ENCODE results near the gene MAD1L1. TPM values are rescaled to one million over a fixed set of nuclear protein-coding genes. Genes with fewer than 3 reads are reported as not detected.

The MAD1L1 gene
- total RNA-seq, 1 experiment from 2014 or later, result 43.8 TPM

GRCh38 chr7:2025188-2025587, 207.6 kb downstream of the MAD1L1 start:
- Mint-ChIP-seq H3K4me1 (no peaks in the 10 kb centered on the region), H3K27me3 (ENCODE audit: low read depth) (no peaks in the 10 kb centered on the region), H3K9me3 (peaks cover 37% of the 10 kb centered on the region), H3K36me3 (peaks cover 29% of the 10 kb centered on the region), H3K4me3 (no peak overlapping the region), H3K27ac (no peak overlapping the region)
- ChIA-PET CTCF (no interaction called here), POLR2A (no interaction called here)
- DNase-seq (ENCODE audit: low spot score), result no peak
- no peak for TF ChIP-seq ZNF671 (CRISPR knock-in tag; IDR thresholded peaks at IDR 0.05)
- TF ChIP-seq ZNF317 (CRISPR knock-in tag; IDR thresholded peaks at IDR 0.05; ENCODE audit: borderline replicate concordance, low read depth), result peak; percentile 94
- no peak for ATAC-seq

DNA sequence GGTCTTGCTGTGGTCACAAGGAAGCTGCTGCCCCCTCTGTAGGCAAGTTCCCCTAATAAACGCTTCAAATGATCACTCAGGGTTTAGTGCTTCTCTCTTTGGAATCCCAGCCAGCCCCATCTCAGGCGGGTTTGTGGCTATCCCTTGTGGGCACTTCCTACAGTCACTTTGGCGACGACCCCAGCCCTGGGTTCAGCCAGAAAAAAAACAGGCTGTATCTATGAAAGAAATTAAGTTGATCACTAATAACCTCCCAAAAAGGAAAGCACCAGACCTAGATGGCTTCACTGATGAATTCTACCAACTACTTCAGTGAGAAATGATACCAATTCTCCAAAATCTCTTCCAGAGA, 208.2 kb downstream of the MAD1L1 start:
- CTCF ChIA-PET, result no interaction called here
- TF ChIP-seq ZNF423 (CRISPR knock-in tag; IDR thresholded peaks at IDR 0.05) (no peak), USF1 (CRISPR knock-in tag; IDR thresholded peaks at IDR 0.05) (no peak), KAT7 (CRISPR knock-in tag; IDR thresholded peaks at IDR 0.05; ENCODE audit: borderline replicate concordance) (no peak), ZNF138 (CRISPR knock-in tag; conservative IDR thresholded peaks at IDR 0.05) (no peak), CTCF (IDR thresholded peaks at IDR 0.05) (no peak), OVOL2 (CRISPR knock-in tag; IDR thresholded peaks at IDR 0.05; ENCODE audit: borderline replicate concordance) (no peak), ZNF232 (CRISPR knock-in tag; IDR thresholded peaks at IDR 0.05) (no peak), NFATC4 (CRISPR knock-in tag; IDR thresholded peaks at IDR 0.05) (no peak), ATF6 (CRISPR knock-in tag; IDR thresholded peaks at IDR 0.05) (no peak), ATF3 (CRISPR knock-in tag; conservative IDR thresholded peaks at IDR 0.05) (no peak), ZSCAN18 (CRISPR knock-in tag; IDR thresholded peaks at IDR 0.05) (no peak), ARID4B (CRISPR knock-in tag; IDR thresholded peaks at IDR 0.05; ENCODE audit: borderline replicate concordance) (no peak)
- TF ChIP-seq, protein P1, sequence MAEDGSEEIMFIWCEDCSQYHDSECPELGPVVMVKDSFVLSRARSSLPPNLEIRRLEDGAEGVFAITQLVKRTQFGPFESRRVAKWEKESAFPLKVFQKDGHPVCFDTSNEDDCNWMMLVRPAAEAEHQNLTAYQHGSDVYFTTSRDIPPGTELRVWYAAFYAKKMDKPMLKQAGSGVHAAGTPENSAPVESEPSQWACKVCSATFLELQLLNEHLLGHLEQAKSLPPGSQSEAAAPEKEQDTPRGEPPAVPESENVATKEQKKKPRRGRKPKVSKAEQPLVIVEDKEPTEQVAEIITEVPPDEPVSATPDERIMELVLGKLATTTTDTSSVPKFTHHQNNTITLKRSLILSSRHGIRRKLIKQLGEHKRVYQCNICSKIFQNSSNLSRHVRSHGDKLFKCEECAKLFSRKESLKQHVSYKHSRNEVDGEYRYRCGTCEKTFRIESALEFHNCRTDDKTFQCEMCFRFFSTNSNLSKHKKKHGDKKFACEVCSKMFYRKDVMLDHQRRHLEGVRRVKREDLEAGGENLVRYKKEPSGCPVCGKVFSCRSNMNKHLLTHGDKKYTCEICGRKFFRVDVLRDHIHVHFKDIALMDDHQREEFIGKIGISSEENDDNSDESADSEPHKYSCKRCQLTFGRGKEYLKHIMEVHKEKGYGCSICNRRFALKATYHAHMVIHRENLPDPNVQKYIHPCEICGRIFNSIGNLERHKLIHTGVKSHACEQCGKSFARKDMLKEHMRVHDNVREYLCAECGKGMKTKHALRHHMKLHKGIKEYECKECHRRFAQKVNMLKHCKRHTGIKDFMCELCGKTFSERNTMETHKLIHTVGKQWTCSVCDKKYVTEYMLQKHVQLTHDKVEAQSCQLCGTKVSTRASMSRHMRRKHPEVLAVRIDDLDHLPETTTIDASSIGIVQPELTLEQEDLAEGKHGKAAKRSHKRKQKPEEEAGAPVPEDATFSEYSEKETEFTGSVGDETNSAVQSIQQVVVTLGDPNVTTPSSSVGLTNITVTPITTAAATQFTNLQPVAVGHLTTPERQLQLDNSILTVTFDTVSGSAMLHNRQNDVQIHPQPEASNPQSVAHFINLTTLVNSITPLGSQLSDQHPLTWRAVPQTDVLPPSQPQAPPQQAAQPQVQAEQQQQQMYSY (CRISPR knock-in tag; IDR thresholded peaks at IDR 0.05), result no peak
- TF ChIP-seq, protein P2, sequence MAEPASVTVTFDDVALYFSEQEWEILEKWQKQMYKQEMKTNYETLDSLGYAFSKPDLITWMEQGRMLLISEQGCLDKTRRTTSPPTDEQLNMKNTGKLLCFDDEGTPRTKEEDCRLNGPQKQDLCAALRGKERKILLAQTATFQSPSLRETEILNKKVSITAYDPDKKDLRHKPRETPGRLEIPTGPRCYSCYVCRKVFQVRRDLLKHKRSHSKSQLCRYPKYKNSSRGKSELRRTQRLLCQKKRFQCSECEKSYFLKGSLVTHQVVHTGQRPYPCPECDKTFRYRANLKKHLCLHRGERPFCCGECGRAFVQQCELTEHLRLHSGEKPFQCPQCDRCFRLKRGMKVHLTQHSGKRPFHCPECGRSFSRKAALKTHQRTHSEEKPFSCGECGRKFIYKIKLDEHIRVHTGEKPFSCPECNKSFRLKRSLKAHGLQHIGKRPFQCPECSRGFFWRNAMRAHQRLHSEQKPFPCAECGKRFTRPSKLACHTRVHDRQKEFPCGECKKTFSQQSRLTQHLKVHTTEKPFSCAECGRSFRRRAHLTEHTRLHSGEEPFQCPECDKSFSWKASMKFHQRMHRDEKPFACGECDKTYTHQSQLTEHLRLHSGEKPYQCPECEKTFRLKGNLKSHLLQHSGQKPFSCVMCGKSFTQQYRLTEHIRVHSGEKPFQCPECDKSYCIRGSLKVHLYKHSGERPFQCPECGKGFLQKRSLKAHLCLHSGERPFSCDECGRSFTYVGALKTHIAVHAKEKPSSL (CRISPR knock-in tag; conservative IDR thresholded peaks at IDR 0.05), result no peak

More for the DNA sequence above, 208.2 kb downstream of the MAD1L1 start:
- Mint-ChIP-seq H3K4me1 (no peaks in the 10 kb centered on the region), H3K27ac (no peak overlapping the region), H3K9me3 (peaks cover 37% of the 10 kb centered on the region), H3K27me3 (ENCODE audit: low read depth) (no peaks in the 10 kb centered on the region), H3K4me3 (no peak overlapping the region), H3K36me3 (peaks cover 29% of the 10 kb centered on the region)
- POLR2A ChIA-PET, result no interaction called here
- ATAC-seq, result no peak
- DNase-seq (ENCODE audit: low spot score), result no peak
